ENCODE results near the gene RHBDL1.

- no peak for TF ChIP-seq ASH2L (IDR thresholded peaks at IDR 0.05; ENCODE audit: borderline replicate concordance, low read depth)
- TF ChIP-seq REST (IDR thresholded peaks at IDR 0.05; ENCODE audit: low read depth, low read length) = peak; percentile 96
- no peak for TF ChIP-seq RB1 (IDR thresholded peaks at IDR 0.05; ENCODE audit: borderline replicate concordance)
- no peak for TF ChIP-seq CTCF (IDR thresholded peaks at IDR 0.05 in 2 of 3, conservative IDR thresholded peaks at IDR 0.05 in 1 of 3; ENCODE audit: control insufficient read depth in 2 of 3, extremely low read depth in 1 of 3, insufficient read depth in 1 of 3, low read depth in 3 of 3, low read length in 3 of 3)
- no peak for TF ChIP-seq SIN3A (IDR thresholded peaks at IDR 0.05; ENCODE audit: low read depth, low read length)
- no peak for TF ChIP-seq CHD2 (IDR thresholded peaks at IDR 0.05; ENCODE audit: borderline replicate concordance, low read depth, low read length)
- TF ChIP-seq SREBF1 (IDR thresholded peaks at IDR 0.05; ENCODE audit: low read length) = no peak
- no peak for TF ChIP-seq POLR2AphosphoS5 (IDR thresholded peaks at IDR 0.05; ENCODE audit: low read length)
- TF ChIP-seq NBN (IDR thresholded peaks at IDR 0.05) = no peak
These were observed 25.5 kb downstream of the RHBDL1 start for GRCh38 chr16:700684-701584.
